Kidney (tissue), 14 donors: ENCODE results near the gene PACS2. TPM values are rescaled to one million over a fixed set of nuclear protein-coding genes. Genes with fewer than 3 reads are reported as not detected.
A peak's percentile ranks its signal among the peaks of the same experiment; 100 is the strongest.

Experiments used
- DNase-seq, 5 donors: peaks; one replicate each; pipeline ENCODE4 v3.0.0-alpha.2; 2013 to 2020
- FAIRE-seq: peaks from 2 replicates; lab custom pipeline; 2012; peaks lifted over from hg19 to GRCh38; lab: Jason Lieb, UNC
- H3K27ac ChIP-seq, 2 donors: one replicate each; pipeline ENCODE4 v1.7.0; 2013; ENCODE audit warnings: low read depth in 2 of 2, low read length in 2 of 2, inconsistent platforms in 1 of 2
- H3K27me3 ChIP-seq: one replicate; pipeline ENCODE4 v1.7.1; 2013; ENCODE audit warnings: low read length, inconsistent platforms; ENCODE audit not compliant: control insufficient read depth, insufficient read depth
- H3K36me3 ChIP-seq, 3 donors: one replicate each; pipeline versions ENCODE4 v1.7.0 to v1.7.1; 2013; ENCODE audit warnings: low read length in 3 of 3, control low read depth in 1 of 3, inconsistent platforms in 1 of 3; ENCODE audit not compliant: insufficient read depth in 3 of 3, control insufficient read depth in 2 of 3
- H3K4me1 ChIP-seq, 3 donors: one replicate each; pipeline versions ENCODE4 v1.7.0 to v1.7.1; 2013; ENCODE audit warnings: low read length in 3 of 3, inconsistent platforms in 1 of 3, low read depth in 1 of 3; ENCODE audit not compliant: control insufficient read depth in 2 of 3, insufficient read depth in 2 of 3
- H3K4me3 ChIP-seq, 3 donors: one replicate each; pipeline versions ENCODE4 v1.7.0 to v1.8.1; 2013; ENCODE audit warnings: low read length in 3 of 3, control low read depth in 1 of 3, inconsistent platforms in 1 of 3
- H3K9ac ChIP-seq, 3 donors: one replicate each; pipeline versions ENCODE4 v1.7.0 to v1.7.1; 2013; ENCODE audit warnings: low read length in 3 of 3, control low read depth in 1 of 3, inconsistent platforms in 1 of 3
- H3K9me3 ChIP-seq, 3 donors: one replicate each; pipeline versions ENCODE4 v1.7.0 to v1.7.1; 2013; ENCODE audit warnings: low read length in 3 of 3, control low read depth in 1 of 3, inconsistent platforms in 1 of 3; ENCODE audit not compliant: control insufficient read depth in 2 of 3, insufficient read depth in 1 of 3
- CTCF ChIP-seq: IDR thresholded peaks from 3 replicates; pipeline ENCODE4 v1.5.1; 2012; ENCODE audit warnings: mild to moderate bottlenecking, moderate library complexity, borderline replicate concordance; ENCODE audit not compliant: insufficient read depth; ENCODE audit errors: extremely low read depth
- intact Hi-C: fragments of 100-400 bp; cut with DNase I; formaldehyde crosslinking; loops from one replicate; pipeline ENCODE4 v1.11.1; 2022
- polyA plus RNA-seq: library from polyadenylated mRNA; stranded (reverse); fragments of 350-450 nt; fragmentation: Illumina TruSeq; extraction: RNeasy Lipid Tissue Mini Kit (QIAGEN cat#74804); gene quantifications from one replicate; pipeline ENCODE4 v1.2.3, GENCODE V29; 2014; ENCODE audit warnings: low read depth, low replicate concordance; ENCODE audit not compliant: insufficient read depth
- total RNA-seq: library from RNA; stranded (reverse); fragmentation: NEBNext Ultra II Directional; extraction: Animal tissue kit (Norgen Biotek cat#: 25700); gene quantifications from one replicate; pipeline ENCODE4 v1.2.1, GENCODE V29; 2021
- donor health status: control.
- donor health status: control.
- donor health status: control.
- donor health status: control.
- donor health status: control.
- donor health status: DM: yes; HTN: yes; CAD: no.
- donor health status: Normal renal cell carcinoma (clear cell type).

PACS2 gene
- total and polyA plus RNA-seq, 2 donors from 2014 or later = 35.7 to 83.9 TPM

- no peak for TF ChIP-seq CTCF
- no peak for FAIRE-seq
- DNase-seq = peak in 1 of 5 donors; percentile 13
- no peak overlapping the region for H3K4me3 ChIP-seq
- H3K27me3 ChIP-seq = no peaks in the 10 kb centered on the region
- no peak overlapping the region for H3K9ac ChIP-seq
- intact Hi-C loops = no loop called here
- H3K4me1 ChIP-seq = no peaks in the 10 kb centered on the region
- H3K9me3 ChIP-seq = no peaks in the 10 kb centered on the region
- peaks cover 0 to 16% (median 2%) of the 10 kb centered on the region in 3 donors for H3K36me3 ChIP-seq
- no peak overlapping the region for H3K27ac ChIP-seq
These were observed 63.7 kb downstream of the PACS2 start for GRCh38 chr14:105378199-105378598.

- Histone ChIP-seq H3K4me1 (no peaks in the 10 kb centered on the region), H3K27me3 (no peaks in the 10 kb centered on the region), H3K9me3 (no peaks in the 10 kb centered on the region), H3K27ac (no peak overlapping the region), H3K4me3 (no peak overlapping the region), H3K36me3 (peaks cover 0 to 21% (median 5%) of the 10 kb centered on the region in 3 donors), H3K9ac (no peak overlapping the region)
- DNase-seq (peak in 1 of 5 donors; percentile 56), FAIRE-seq (no peak)
- intact Hi-C loops = no loop called here
- TF ChIP-seq CTCF = no peak
These were observed 64.5 kb downstream of the PACS2 start for GRCh38 chr14:105378873-105379685.

GRCh38 chr14:105379946-105380345 lies 65.4 kb downstream of the PACS2 start:
- no peak overlapping the region for H3K4me3 ChIP-seq

More at GRCh38 chr14:105379946-105380345, 65.4 kb downstream of the PACS2 start:
- TF ChIP-seq CTCF = no peak
- no peak overlapping the region for H3K9ac ChIP-seq
- peak in 1 of 5 donors; percentile 63 for DNase-seq
- intact Hi-C loops = no loop called here
- H3K4me1 ChIP-seq = no peaks in the 10 kb centered on the region
- no peaks in the 10 kb centered on the region for H3K9me3 ChIP-seq
- no peaks in the 10 kb centered on the region for H3K27me3 ChIP-seq
- no peak overlapping the region for H3K27ac ChIP-seq
- FAIRE-seq = no peak
- peaks cover 0 to 21% (median 5%) of the 10 kb centered on the region in 3 donors for H3K36me3 ChIP-seq
